HG03025 (cell line): ENCODE data around the gene RNFT2.
"Not testable (repeated sequence)": the region's sequence is repeated elsewhere in the genome, so short reads cannot be mapped to it uniquely, and the experiment has no call there.

Source experiments
- ATAC-seq: cut with Tn5 transposase; IDR thresholded peaks from one replicate; pipeline ENCODE4 v1.9.1; 2021; ENCODE audit warnings: mild to moderate bottlenecking, moderate library complexity; ENCODE audit not compliant: unreplicated experiment, low FRiP score

The RNFT2 gene

DNA sequence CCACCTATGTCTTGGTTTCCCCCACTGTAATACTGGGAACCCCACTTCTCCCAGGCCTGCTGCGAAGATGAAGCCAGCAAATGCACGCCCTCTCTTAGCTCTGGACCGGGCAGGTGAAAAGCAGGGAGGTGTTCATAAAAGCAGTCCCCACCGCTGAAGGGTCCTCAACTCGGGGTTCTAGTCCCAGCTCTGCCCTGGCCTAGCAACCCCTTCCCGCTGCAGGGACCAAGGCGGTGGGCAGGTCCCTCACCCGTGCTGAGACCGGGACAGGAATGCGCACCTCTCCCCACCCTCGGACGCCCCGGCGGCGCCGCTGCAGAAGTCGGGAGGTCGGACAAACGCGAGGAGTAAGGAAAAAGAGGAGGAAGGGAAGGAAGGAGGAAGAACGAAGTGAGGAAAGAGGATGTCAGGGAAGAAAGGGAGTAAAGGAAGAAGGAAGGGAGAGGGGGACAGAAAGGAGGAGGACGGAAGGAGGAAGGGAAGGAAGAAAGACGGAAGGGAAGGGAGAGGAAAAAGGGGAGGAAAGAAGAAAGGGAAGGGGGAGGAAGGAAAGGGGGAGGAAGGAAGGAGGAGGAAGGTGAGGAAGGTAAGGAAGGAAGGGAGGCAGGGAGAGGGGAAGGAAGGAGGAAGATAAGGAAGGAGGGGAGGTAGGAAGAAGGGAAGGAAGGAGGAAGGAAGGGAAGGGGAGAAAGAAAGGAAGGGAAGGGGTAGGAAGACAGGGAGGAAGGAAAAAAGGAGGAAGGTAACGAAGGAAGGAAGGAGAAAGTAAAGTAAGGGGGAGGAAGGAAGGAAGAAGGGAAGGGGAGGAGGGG is 947 bp upstream of the RNFT2 start:
- no peak for ATAC-seq

DNA sequence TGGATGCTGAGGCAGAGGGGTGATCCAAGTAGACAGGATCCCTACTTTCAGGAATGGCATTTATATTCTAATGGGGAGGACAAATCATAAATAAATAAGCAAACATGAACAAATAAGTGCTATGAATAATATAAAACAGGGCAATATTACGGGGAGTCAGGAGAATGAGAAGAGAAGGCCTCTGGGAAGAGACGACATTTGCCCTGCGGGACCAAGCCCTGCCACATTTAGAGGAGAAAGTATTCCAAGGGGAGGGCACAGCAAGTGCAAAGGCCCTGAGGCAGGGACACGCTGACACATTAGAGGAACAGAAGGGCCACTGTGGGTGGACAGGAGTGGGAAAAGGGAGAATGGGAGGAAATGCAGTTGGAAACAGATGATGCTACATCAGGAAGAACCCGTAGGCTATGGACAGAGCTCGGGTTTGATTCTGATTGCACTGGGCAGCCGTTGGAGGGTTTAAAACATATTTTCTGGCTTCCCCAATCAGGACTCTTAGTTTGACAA is 1.3 kb downstream of the RNFT2 start:
- ATAC-seq = no peak

DNA sequence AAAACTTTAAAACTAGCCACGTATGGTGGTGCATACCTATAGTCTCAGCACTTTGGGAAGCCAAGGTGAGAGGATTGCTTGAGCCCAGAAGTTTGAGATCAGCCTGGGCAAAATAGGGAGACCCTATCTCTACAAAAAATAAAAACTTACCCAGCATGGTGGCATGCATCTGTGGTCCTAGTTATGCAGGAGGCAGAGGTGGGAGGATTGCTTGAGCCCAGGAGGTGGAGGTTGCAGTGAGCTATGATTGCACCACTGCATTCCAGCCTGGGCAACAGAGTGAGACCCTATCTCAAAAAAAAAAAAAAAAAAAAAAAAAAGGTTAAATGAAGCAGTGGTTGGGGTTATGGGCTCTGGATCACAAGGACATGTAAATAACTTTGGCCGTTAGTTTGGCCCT is 4.7 kb downstream of the RNFT2 start:
- not testable (repeated sequence) for ATAC-seq

DNA sequence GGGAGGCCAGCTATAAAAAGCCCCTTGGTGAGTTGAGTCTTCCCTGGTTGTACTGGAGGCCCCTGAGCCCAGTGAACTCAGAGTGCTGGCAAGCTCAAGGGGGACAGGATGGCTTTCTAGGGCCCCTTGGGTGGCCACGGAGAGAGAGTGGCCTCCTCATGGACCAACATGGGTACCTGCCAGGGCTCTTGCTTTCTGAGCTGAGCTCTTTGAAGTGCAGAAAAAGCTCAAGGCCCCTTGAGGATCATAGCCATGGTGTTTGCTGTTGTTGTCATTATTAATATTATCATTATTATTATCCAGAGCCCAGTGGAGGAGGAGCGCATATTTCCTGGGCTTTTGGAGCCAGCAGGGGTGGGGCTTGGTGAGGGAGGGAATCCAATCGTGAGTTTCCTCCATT is 6.7 kb downstream of the RNFT2 start:
- no peak for ATAC-seq

DNA sequence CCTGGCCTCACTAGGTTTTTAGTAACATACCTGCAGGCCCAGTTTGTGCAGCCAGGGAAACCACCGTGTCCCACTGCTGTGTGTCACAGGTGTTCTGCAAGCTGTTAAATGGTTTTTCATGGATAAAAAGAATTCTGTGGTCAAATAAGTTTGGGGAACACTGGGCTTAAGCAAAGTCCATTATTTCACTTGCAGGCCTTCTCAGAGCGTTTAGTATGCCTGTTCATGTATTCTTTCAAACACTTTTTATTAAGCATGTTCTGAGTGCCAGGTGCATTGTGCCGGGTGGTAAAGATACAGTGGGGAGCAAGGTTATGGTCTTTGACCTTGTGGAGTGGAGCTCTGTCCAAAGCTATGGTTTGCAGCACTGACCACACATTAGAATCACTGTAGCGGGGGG is 7.4 kb downstream of the RNFT2 start:
- ATAC-seq = no peak

DNA sequence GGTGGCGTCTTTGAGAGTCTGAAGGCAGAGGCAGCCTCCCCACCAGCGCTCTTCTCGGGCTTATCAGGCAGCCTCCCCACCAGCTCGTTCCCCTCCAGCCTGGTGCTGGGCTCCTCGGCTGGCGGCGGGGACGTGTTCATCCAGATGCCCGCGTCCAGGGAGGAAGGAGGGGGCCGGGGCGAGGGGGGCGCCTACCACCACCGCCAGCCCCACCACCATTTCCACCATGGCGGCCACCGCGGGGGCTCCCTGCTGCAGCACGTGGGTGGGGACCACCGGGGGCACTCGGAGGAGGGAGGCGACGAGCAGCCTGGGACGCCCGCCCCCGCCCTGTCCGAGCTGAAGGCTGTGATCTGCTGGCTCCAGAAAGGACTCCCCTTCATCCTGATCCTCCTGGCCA is 11.8 kb downstream of the RNFT2 start:
- ATAC-seq = no peak

DNA sequence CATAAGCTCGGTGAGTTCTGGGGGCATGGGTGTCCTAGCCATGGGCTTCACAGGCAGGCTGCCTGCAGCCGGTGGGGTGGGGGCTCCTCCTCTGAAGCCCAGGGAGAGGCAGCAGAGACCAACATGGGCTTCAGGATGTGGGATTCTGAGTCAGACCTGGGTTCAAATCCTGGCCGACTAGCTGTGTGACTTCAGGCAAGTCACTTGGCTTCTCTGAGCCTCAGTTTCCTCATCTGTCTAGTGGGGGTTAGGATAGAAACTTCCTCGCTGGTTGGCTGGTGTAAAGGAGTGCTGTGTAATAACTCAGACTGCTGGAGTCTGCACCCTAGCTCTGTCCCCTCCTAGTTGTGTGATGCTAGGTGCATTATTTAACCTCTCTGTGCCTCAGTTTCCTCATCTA is 12.2 kb downstream of the RNFT2 start:
- ATAC-seq = no peak

DNA sequence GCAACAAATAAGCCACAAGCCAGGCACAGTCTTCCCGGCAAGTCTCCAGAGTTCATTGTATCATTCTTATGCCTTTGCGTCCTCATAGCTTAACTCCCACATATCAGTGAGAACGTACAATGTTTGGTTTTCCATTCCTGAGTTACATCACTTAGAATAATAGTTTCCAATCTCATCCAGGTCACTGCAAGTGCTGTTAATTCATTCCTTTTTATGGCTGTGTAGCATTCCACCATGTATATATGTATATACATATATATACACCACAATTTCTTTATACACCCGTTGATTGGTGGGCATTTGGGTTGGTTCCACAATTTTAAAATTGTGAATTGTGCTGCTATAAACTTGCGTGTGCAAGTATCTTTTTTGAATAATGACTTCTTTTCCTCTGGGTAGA is 16.0 kb downstream of the RNFT2 start:
- not testable (repeated sequence) for ATAC-seq

DNA sequence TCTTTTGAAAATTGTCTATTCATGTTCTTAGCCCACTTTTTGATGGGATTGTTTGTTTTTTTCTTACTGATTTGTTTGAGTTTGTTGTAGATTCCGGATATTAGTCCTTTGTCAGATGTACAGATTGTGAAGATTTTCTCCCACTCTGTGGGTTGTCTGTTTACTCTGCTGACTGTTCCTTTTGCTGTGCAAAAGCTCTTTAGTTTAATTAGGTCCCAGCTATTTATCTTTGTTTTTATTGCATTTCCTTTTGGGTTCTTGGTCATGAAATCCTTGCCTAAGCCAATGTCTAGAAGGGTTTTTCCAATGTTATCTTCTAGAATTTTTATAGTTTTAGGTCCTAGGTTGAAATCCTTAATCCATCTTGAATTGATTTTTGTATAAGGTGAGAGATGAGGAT is 16.7 kb downstream of the RNFT2 start:
- not testable (repeated sequence) for ATAC-seq

DNA sequence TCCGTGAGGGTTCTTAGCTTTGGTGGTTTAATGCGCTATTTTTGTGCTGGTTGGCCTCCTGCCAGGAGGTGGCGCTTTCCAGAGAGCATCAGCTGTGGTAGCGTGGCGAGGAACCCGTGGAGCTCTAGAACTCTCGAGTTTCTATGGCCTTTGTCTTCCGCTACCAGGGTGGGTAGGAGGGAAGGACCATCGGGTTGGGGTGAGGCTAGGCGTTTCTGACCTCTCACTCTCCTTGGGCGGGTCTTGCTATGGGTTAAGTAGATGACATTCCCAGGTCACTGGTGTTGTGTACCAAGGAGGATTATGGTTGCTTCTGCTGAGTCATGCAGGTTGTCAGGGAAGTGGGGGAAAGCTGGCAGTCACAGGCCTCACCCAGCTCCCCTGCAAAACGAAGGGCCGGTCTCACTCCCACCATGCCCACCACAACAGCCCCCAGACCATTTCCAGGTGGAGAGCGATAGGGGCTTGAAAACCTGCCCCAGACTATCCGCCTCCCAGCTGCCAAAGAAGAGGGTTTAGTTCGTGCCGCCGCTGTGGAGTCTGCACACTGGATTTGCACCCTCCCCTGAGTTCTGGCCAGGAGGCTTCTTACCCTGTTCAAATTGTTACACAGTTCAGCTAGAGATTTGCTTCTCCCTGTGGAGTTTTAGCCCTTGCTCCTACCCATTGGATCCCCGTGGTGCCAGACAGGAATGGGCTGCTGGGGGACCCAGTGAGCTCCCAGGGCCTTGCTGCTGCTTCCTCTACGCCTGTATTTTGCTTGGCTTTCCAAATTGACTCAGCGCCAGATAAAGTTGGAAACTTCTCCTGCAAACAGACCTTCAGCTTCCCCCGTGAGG is 21.9 kb downstream of the RNFT2 start:
- no peak for ATAC-seq

DNA sequence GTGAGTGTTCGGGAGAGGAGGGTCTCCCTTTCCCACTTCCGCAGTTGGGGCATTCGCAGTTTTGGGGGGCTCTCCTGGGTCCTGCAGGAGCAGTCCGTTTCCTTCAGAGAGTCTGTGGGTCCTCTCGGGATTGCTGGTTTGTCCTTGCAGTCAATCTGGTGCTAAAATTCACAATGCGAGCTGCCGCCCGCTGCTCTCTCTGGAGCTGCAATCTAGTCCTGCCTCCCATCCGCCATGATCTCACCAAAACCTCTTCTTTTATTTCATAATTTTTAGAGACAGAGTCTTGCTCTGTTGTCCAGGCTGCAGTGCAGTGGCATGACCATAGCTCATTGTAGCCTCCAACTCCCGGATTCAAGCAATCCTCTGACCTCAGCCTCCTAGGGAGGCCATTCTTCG is 22.5 kb downstream of the RNFT2 start:
- ATAC-seq = no peak

DNA sequence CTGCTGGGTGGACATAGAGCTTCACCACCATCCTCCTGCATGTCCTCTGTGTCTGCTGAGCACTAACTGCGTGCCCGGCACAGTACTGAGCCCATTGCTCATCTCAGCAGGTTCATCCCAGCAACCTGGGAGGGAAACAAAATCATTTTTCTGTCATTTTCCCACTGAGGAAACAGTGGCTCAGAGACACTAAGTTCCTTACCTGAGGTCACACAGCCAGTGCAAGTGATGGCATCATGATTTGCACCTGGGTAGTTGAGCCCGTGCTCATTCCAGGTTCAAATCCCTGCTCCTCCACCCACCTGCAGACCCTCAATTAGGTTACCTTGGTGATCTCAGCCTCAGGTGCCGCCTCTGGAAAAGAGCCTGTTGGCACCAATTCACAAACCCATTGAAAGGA is 23.4 kb downstream of the RNFT2 start:
- ATAC-seq = no peak

DNA sequence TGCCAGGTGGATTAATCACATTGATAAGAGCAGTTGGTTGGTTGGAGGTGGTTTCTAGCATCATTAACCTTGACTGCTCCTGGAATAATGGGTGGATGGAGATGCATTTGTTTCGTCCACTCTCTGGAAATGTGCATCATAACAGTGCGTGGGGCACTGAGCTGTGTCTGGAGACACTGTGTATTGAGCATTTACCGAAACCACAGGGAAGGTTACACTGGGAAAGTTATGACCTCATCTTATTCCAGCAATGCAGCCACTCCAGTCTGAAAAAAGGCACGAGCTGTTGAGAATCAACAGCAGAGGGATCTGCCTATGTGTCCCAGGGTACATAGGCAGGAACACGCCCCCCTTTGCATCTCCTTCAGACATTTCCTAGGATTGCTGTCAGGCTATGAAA is 27.2 kb downstream of the RNFT2 start:
- no peak for ATAC-seq

DNA sequence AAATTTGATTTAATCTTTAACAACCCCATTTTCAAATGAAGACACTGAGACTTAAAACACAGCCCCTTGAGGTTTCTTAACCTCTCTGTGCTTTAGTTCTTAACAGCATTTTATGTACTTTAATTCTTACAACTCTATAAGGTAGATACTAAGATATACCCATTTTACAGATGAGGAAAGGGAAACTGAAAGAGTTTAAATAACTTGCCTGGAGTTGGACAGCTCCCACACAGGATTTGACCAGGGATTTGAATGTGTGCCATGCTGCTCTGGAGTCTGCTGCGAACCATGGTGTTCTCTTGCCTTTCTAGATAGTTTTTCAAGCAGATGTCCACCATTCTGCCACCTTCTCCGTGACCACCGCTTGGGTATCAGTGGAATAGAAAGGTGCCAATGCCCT is 28.2 kb downstream of the RNFT2 start:
- no peak for ATAC-seq

DNA sequence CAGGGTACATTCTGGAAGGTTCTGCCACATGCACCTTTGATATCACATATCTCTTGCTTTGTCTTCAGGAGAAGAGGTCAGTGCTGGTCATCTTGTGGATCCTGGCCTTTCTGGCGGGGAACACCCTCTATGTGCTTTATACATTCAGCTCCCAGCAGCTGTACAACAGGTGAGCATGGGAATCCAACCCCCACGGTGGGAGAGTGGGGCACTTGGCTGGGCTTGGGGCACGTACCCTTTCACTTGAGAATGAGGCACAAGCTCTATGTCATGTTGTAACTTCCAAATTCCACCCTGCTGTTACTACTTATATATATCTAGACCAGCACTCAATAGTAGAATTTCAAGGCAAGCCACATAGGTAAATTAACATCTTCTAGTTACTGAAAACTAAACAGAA is 28.6 kb downstream of the RNFT2 start:
- ATAC-seq = no peak

DNA sequence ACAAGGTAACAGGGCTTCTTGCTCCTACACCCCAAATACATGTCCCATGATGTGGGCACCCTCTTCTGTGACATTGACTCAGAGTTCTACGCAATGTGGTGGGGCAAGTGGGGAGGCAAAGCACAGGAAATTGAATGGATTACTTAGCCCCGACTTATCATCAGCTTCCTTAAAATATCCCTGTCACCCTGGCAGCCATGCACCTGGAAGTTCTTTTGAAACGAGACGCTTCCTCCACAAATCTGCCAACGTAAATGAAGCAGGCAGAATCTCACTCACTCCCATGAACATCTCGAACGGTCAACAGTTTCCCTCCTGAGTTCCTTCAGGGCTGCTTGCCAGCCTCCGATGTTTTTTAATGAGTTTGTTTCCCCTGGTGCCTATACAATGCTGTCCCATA is 33.5 kb downstream of the RNFT2 start:
- ATAC-seq = no peak

DNA sequence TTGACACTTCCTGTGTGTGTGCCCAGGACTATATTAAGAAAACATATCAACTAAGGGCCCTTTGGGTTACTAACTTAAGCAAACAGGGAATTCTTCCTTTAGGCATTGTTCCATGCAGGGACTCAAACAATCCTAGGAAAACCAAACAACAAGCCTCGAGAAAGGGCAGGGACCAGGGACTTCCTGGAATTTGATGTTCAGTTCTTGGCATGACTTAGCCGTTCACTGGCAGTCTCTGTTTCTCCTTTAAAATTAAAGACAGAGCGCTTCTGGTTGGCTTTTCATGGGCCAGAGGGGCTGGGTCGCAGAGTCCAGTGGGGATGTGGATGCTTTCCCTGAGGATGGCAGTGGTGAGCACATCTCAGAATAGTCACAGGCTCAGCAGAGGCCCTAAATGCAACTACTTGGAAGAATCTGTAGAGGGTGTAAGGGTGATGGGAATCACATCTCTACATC is 35.2 kb downstream of the RNFT2 start:
- no peak for ATAC-seq

DNA sequence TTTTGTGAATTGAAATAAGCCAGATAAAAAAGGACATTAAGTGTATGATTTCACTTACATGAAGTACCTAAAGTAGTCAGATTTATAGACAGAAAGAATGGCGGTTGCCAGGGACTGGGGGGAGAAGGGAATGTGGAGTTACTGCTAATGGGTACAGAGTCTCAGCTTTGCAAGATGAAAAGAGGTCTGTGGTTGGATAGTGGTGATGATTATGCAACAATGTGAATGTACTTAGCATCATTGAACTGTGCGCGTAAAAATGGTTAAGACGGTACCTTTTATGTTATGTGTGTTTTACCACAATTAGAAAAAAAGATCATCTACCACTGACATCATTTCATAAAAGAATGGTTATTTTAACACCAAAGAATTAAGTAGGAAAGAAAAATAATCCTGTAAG is 35.9 kb downstream of the RNFT2 start:
- no peak for ATAC-seq

DNA sequence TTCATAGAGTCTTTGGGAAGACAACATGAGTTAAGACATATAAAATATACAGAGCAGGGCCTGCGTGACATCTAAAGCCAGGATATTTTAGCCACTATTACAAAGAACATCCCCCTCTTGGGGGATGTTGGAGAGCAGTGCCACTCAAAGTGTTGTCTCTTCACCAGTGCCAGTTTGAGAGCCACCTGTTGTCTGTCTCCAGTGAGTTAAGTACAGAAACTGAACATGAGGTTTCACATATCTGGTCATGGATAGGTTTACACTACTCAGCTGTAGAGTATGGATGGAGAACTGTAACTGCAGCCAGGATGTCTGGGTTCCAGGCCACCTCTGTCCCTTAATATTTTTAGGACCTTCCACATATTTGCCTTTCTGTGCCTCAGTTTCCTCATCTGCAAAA is 39.1 kb downstream of the RNFT2 start:
- ATAC-seq = no peak

DNA sequence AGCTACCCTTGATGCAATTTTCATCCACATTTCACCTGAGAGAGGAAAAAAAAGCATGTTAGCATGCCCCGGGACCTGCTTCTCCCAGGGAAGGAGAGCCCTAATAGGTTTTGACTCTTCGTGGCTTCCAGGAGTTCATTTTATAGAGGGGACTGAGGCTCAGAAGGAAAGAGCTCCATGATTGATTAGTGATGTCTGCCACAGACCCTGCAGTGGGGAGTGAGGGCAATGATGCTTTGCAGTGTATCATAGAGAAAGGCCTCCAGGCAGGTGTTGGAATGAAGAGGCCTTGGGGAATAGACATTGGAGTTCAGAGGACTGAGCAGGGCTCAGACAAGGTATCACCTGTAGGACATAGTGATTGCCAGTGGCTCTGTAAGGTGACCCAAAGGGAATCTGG is 41.5 kb downstream of the RNFT2 start:
- no peak for ATAC-seq

DNA sequence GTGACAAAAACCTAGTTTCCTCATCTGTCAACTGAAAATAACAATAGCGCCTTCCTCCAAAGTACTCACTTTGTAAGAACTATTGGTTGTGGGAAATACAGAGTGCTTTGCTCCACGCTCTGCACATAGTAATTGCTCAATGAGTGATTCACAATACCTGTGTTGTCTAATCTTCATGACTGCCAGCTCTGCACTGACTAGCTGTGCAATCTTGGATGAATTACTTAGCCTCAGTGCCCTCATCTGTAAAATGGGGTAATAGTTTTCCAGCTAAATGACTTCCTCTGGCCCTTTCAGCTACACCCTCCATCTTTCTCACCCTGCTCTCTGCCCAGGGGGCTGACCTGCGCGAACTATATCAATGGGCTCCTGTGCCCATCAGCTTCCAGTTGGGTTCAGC is 42.8 kb downstream of the RNFT2 start:
- no peak for ATAC-seq
